PC-3 (cell line): ENCODE data around the gene GIMAP1. TPM values are rescaled to one million over a fixed set of nuclear protein-coding genes. Genes with fewer than 3 reads are reported as not detected.

Experiments
- ATAC-seq: fragments of 200-7000 bp; cut with Tn5 transposase; 2 replicates; pipeline ENCODE4 v1.9.1; 2020; ENCODE audit warnings: mild to moderate bottlenecking, moderate library complexity
- BruUV-seq: library from RNA; stranded (reverse); fragments of 400-500 nt; replicated peaks from 2 replicates; lab custom pipeline; 2021; lab: Mats Ljungman, UMichigan
- CTCF ChIA-PET: fragments of 300-600 bp; sonication (Branson Sonifier 250); formaldehyde crosslinking; loops from one replicate; lab custom pipeline; 2022; ENCODE audit warnings: antibody characterized with exemption; lab: Charles Lee
- POLR2A ChIA-PET: fragments of 300-600 bp; sonication (Branson Sonifier 250); formaldehyde crosslinking; loops from one replicate; lab custom pipeline; 2022; ENCODE audit warnings: antibody characterized with exemption; ENCODE audit not compliant: unreplicated experiment; lab: Charles Lee
- DNase-seq: peaks from one replicate; pipeline ENCODE4 v3.0.0-alpha.2; 2015
- H2AFZ ChIP-seq: fragments of 300-600 bp; sonication (generic); 2 replicates; pipeline ENCODE4 v1.6.0; 2016; ENCODE audit warnings: antibody characterized with exemption, low read length
- H3F3A ChIP-seq: fragments of 300-600 bp; sonication (generic); one replicate; pipeline ENCODE4 v1.6.0; 2017; ENCODE audit warnings: antibody characterized with exemption, low read length, control low read depth, mild to moderate bottlenecking; ENCODE audit not compliant: unreplicated experiment
- H3K27ac ChIP-seq: fragments of 300-600 bp; sonication (generic); 2 replicates; pipeline ENCODE4 v1.5.1; 2016; ENCODE audit warnings: mild to moderate bottlenecking, low read length
- H3K27me3 ChIP-seq: fragments of 300-600 bp; sonication (generic); 2 replicates; pipeline ENCODE4 v1.6.1; 2016; ENCODE audit warnings: low read length, mixed read lengths
- H3K36me3 ChIP-seq: fragments of 300-600 bp; sonication (generic); 2 replicates; pipeline ENCODE4 v1.6.1; 2016; ENCODE audit warnings: low read depth, mixed run types, low read length, mixed read lengths
- H3K4me1 ChIP-seq: fragments of 300-600 bp; sonication (generic); 2 replicates; pipeline ENCODE4 v1.5.1; 2016; ENCODE audit warnings: low read length; ENCODE audit not compliant: insufficient read depth
- H3K4me2 ChIP-seq: fragments of 300-600 bp; sonication (generic); 2 replicates; pipeline ENCODE4 v1.6.0; 2016; ENCODE audit warnings: low read length
- H3K4me3 ChIP-seq: fragments of 300-600 bp; sonication (generic); 2 replicates; pipeline ENCODE4 v1.5.1; 2016; ENCODE audit warnings: mild to moderate bottlenecking, low read length, mixed read lengths
- H3K79me2 ChIP-seq: fragments of 300-600 bp; sonication (generic); 2 replicates; pipeline ENCODE4 v1.6.1; 2017; ENCODE audit warnings: low read length, mixed read lengths
- H3K9ac ChIP-seq: fragments of 300-600 bp; sonication (generic); 2 replicates; pipeline ENCODE4 v1.6.0; 2016; ENCODE audit warnings: mild to moderate bottlenecking, low read length
- H3K9me2 ChIP-seq: fragments of 300-600 bp; sonication (generic); replicated peaks from 2 replicates; pipeline ENCODE4 v1.6.1; 2016; ENCODE audit warnings: mixed run types, low read length, mixed read lengths
- H3K9me3 ChIP-seq: fragments of 300-600 bp; sonication (generic); 2 replicates; pipeline ENCODE4 v1.6.1; 2016; ENCODE audit warnings: low read length, mixed read lengths
- H4K20me1 ChIP-seq: fragments of 300-600 bp; sonication (generic); 2 replicates; pipeline ENCODE4 v1.6.1; 2016; ENCODE audit warnings: low read length, mixed read lengths
- CTCF ChIP-seq: fragments of 300-600 bp; sonication (generic); conservative IDR thresholded peaks from 2 replicates; pipeline ENCODE4 v1.5.1; 2017; ENCODE audit warnings: antibody characterized with exemption, low read depth, mild to moderate bottlenecking, low read length
- EZH2 ChIP-seq: fragments of 300-600 bp; sonication (generic); IDR thresholded peaks from one replicate; pipeline ENCODE4 v1.6.1; 2017; ENCODE audit warnings: antibody characterized with exemption, mild to moderate bottlenecking, low read length; ENCODE audit not compliant: unreplicated experiment
- EZH2phosphoT487 ChIP-seq: fragments of 300-600 bp; sonication (generic); IDR thresholded peaks from 2 replicates; pipeline ENCODE4 v1.6.1; 2018; ENCODE audit warnings: mild to moderate bottlenecking, antibody characterized with exemption, low read length, borderline replicate concordance
- intact Hi-C: fragments of 100-400 bp; cut with micrococcal nuclease; formaldehyde crosslinking; loops from 2 replicates; pipeline ENCODE4 v1.9.0; 2023
- total RNA-seq: library from RNA; depleted of rRNA; stranded (reverse); fragments of >200 nt; gene quantifications from 2 replicates; pipeline ENCODE4 v1.2.3, GENCODE V29; 2014

Gene GIMAP1
- total RNA-seq, 1 experiment from 2014 or later: not detected

- DNase-seq (peak; percentile 80), ATAC-seq (peak; percentile 88)
- CTCF ChIA-PET: interaction anchor here (1.3 kb wide), 1 partner anchor 138 kb away, joined by 6 read pairs; no protein-coding TSS in a partner anchor
- Histone ChIP-seq H4K20me1 (no peaks in the 10 kb centered on the region), H2AFZ (no peak overlapping the region), H3K9me3 (no peaks in the 10 kb centered on the region), H3K36me3 (no peaks in the 10 kb centered on the region), H3K27ac (no peak overlapping the region), H3K9me2 (no peaks in the 10 kb centered on the region), H3F3A (no peaks in the 10 kb centered on the region), H3K9ac (no peak overlapping the region), H3K79me2 (no peaks in the 10 kb centered on the region), H3K27me3 (peaks cover 41% of the 10 kb centered on the region), H3K4me1 (peaks cover 10% of the 10 kb centered on the region; the same call in 1 of the 2 replicates), H3K4me2 (0 out of 2 replicates have a peak overlapping the region, but pooled peaks have one; percentile 8), H3K4me3 (no peak overlapping the region)
- no peak for TF ChIP-seq CTCF
- TF ChIP-seq EZH2: no peak
- no peak for TF ChIP-seq EZH2phosphoT487
- intact Hi-C loops: no loop called here
- BruUV-seq: no TSS peak
- POLR2A ChIA-PET: interaction anchor here (0.7 kb wide), 1 partner anchor 305 kb away, joined by 3 read pairs; no protein-coding TSS in a partner anchor
Observed at GRCh38 chr7:150738591-150739001, 22.2 kb downstream of the GIMAP1 start.

DNA sequence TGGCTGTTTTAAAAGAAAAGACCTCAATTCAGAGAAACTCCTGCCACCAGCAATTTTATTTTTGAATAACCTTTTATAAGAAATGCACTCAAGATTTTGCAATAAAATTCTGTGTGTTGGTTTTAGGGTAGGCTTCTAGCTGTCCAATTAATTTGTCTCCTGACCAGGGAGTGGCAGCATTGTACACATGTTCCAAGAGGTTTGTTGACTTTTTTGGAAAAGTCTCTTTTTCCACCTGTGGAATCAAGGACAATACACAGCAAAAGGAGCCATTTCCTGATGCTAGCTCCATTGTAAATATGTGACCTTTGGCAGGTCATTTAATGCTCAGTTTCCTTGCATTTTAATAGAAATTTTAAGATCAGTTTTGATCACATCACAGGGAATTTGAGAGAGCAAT, 22.6 kb downstream of the GIMAP1 start:
- ATAC-seq (peak; percentile 43), DNase-seq (no peak)
- Histone ChIP-seq H3F3A (no peaks in the 10 kb centered on the region), H3K27ac (no peak overlapping the region), H3K4me2 (no peak overlapping the region), H3K36me3 (no peaks in the 10 kb centered on the region), H3K4me1 (peaks cover 10% of the 10 kb centered on the region; the same call in 1 of the 2 replicates), H3K79me2 (no peaks in the 10 kb centered on the region), H3K9me2 (no peaks in the 10 kb centered on the region), H4K20me1 (no peaks in the 10 kb centered on the region), H3K27me3 (peaks cover 39% of the 10 kb centered on the region), H3K9ac (no peak overlapping the region), H3K4me3 (no peak overlapping the region), H2AFZ (no peak overlapping the region), H3K9me3 (no peaks in the 10 kb centered on the region)
- BruUV-seq: no TSS peak
- ChIA-PET POLR2A (interaction anchor here (0.7 kb wide), 1 partner anchor 306 kb away, joined by 3 read pairs; no protein-coding TSS in a partner anchor), CTCF (interaction anchor here (1.3 kb wide), 1 partner anchor 138 kb away, joined by 6 read pairs; no protein-coding TSS in a partner anchor)
- TF ChIP-seq CTCF: peak; percentile 42; the same call in 1 of the 2 replicates
- no peak for TF ChIP-seq EZH2phosphoT487
- intact Hi-C loops: no loop called here

GRCh38 chr7:150740053-150740452, 23.6 kb downstream of the GIMAP1 start:
- Histone ChIP-seq H3K36me3 (no peaks in the 10 kb centered on the region), H3K9me2 (no peaks in the 10 kb centered on the region), H3F3A (no peaks in the 10 kb centered on the region), H2AFZ (no peak overlapping the region), H3K79me2 (no peaks in the 10 kb centered on the region), H3K4me1 (peaks cover 10% of the 10 kb centered on the region; the same call in 1 of the 2 replicates), H3K27me3 (peaks cover 36% of the 10 kb centered on the region), H4K20me1 (no peaks in the 10 kb centered on the region), H3K9me3 (no peaks in the 10 kb centered on the region), H3K27ac (no peak overlapping the region), H3K4me3 (no peak overlapping the region), H3K4me2 (no peak overlapping the region), H3K9ac (no peak overlapping the region)
- ChIA-PET POLR2A (no interaction called here), CTCF (no interaction called here)
- DNase-seq (no peak), ATAC-seq (no peak)
- intact Hi-C loops: no loop called here
- BruUV-seq: no TSS peak
- TF ChIP-seq EZH2phosphoT487 (no peak), CTCF (no peak)
